Activated T-cell treated with anti-CD3 and anti-CD28 coated beads for 24 hours (primary cell): ENCODE results near the gene DGKI.
"Not testable (repeated sequence)": the region's sequence is repeated elsewhere in the genome, so short reads cannot be mapped to it uniquely, and the experiment has no call there.

Source experiments
- DNase-seq: peaks from one replicate; pipeline ENCODE4 v3.0.0-alpha.2; 2020; ENCODE audit warnings: low read depth

The DGKI gene

DNA sequence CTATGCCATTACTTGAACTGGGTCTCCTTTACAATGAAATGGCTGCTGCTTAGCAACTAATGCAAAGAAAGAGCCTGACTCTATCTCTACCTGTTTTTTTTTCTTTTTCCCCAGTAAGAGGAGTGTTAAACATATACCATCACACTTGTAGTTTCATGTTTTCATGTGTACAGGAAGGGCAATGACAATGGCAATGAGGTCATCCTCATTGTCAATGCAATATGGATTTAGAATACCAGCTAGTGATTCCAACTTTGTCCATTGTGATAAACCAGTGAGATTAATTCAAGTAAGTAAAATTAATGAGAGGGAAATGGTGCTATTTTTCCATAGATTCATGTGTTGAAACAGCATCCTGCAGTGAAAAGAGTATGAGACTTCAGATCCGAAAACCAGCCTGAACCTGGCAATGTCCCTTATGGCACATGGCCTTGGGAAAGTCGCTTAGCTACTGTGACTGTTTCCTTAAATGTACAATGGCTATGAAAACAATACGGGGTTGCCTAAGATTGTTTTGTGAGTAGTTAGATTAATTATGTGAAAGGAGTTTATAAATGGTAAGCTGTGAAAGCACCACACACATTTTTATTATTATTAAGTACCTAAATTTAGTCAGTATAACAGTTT lies 11.2 kb downstream of the DGKI start:
- no peak for DNase-seq

- DNase-seq: no peak
Measured at GRCh38 chr7:137834552-137834951, 12.2 kb downstream of the DGKI start.

DNA sequence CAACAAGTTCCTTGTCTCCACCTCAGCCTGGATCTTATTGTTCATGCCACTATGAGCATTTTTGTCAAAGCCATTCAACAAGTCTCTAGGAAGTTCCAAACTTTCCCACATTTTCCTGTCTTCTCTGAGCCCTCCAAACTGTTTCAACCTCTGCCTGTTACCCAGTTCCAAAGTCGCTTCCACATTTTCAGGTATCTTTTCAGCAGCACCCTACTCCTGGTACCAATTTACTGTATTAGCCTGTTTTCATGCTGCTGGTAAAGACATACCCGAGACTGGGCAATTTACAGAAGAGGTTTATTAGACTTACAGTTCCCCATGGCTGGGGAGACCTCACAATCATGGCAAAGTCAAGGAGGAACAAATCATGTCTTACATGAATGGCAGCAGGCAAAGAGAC lies 13.8 kb downstream of the DGKI start:
- DNase-seq: not testable (repeated sequence)

GRCh38 chr7:137832382-137832781 lies 14.4 kb downstream of the DGKI start:
- DNase-seq: no peak

DNA sequence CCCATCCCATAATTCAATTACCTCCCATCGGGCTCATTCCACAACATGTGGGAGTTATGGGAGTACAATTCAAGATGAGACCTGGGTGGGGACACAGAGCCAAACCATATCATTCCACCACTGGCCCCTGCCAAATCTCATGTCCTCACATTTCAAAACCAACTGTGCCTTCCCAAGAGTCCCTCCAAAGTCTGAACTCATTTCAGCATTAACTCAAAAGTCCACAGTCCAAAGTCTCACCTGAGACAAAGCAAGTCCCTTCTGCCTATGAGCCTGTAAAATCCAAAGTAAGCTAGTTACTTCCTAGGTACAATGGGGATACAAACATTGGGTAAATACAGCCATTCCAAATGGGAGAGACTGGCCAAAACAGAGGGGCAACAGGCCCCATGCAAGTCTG lies 15.2 kb downstream of the DGKI start:
- not testable (repeated sequence) for DNase-seq

- no peak for DNase-seq
Measured at GRCh38 chr7:137829337-137829992, 17.3 kb downstream of the DGKI start.

DNA sequence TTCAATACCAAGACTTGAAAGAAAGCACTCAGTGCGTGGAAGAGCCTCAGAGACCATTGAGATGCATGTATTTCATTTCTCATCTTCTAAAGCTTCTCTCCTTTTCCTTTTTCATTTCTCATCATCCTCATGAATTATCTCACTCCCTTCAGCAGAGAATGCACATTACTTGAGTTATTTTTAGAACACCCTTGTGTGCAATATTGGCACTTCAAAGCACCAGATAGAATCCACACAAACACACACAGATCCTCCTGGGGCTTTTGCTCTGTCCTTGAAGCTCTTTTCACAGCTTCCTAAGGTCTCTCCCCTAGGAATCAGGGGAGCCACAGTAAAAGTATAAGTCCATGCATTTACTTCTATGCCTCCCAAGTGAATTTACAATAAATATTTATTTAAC lies 18.3 kb downstream of the DGKI start:
- DNase-seq: no peak

DNA sequence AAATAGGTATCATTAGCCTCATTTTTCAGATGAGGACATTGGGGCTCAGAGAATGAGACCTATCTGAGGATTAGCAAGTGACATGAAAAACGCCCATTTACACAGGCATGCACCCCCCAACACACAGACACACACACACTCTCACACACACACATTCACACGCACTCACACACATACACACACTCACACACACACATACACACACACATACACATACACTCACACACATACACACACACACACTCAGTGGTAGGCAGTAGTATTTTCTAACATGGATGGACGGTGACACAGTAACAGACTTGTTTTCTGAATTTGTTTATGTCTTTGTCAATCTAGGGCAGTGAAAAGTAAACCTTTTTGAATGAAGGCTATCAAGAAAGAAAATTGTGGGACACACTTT lies 21.3 kb downstream of the DGKI start:
- no peak for DNase-seq

DNA sequence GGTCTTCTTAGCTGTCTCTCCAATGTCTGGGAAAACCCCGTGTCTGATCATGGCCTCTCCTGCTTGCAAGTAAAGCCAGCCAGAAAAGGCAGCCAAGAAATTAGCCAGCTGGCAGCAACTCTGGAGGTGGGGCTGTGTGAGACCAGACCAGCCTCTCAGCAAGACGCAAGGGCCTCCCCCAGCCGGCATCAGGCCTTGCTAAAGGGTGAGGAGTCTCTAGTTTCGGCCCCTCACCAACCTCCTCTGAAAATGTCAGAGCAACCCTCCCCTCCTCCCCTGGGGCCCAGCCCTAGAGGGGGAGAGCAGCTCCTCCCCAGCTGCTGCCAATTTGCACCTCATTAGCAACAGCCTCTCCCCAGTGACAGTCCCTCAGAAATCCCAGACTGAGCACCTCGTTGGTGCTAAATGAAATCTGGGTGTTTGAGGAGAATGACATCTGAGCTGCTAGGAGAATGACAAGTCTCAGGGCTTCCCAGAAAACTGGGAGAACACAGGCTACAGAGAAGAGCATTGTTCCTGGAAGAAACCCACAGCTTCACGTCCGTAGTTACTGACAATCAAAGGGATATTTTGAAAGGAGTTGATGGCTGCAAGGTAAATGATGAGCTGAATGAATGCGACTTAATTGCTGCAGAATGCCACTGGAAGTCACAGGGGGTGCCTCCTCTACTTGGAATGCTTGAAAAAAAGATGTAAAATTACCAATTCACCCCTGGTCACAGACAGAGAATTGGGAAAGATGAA lies 25.9 kb downstream of the DGKI start:
- DNase-seq: no peak

- DNase-seq: no peak
Measured at GRCh38 chr7:137820156-137820555, 26.6 kb downstream of the DGKI start.

GRCh38 chr7:137818036-137818435 lies 28.7 kb downstream of the DGKI start:
- DNase-seq: no peak

- DNase-seq: no peak
Measured at GRCh38 chr7:137816696-137817320, 30.0 kb downstream of the DGKI start.

- no peak for DNase-seq
Measured at GRCh38 chr7:137813541-137813940, 33.2 kb downstream of the DGKI start.

GRCh38 chr7:137810248-137810647 lies 36.5 kb downstream of the DGKI start:
- no peak for DNase-seq

- no peak for DNase-seq
Measured at GRCh38 chr7:137804836-137805235, 41.9 kb downstream of the DGKI start.

DNA sequence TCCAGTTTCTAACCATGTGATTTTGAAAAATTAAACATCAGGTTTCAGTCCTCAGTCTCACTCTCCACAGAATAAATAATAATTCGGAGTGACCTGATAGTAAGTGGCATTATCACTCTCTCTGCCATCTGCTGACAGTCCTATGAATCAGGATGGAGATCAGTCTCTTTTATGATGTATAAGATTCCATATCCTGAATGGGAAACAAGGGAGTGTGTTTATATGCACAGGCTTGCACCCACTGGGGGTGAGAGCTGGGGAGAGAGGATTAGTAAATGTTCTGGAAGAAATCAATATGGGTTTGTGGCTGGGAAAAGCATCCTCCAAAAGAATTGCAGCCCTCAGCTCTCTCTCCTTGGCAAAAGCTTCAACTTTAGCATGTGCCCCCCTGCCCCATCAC lies 45.3 kb downstream of the DGKI start:
- no peak for DNase-seq

- DNase-seq: no peak
Measured at GRCh38 chr7:137801003-137801402, 45.8 kb downstream of the DGKI start.

GRCh38 chr7:137798073-137798763 lies 48.6 kb downstream of the DGKI start:
- DNase-seq: no peak

GRCh38 chr7:137795211-137795610 lies 51.6 kb downstream of the DGKI start:
- DNase-seq: no peak

- no peak for DNase-seq
Measured at GRCh38 chr7:137791930-137792329, 54.8 kb downstream of the DGKI start.

DNA sequence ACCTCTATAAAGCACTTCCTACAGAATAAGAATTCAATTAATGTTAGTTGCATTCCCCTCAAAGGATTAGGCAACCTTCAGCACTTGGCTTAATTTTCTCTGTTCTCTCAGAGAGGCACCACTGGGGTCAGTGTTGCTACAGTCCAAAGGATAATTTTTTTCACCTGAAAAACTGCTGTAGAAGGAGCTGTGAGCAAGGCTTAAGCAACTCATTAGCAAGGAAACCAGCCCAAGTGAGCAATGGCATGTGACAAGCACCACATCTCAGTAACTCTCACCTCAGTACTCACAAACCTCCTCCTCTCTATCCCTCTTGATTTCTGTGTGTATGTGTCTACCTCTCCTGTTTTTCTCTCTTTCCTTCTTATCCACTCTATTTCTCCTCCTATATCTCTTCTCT lies 55.9 kb downstream of the DGKI start:
- no peak for DNase-seq

- DNase-seq: no peak
Measured at GRCh38 chr7:137789215-137789882, 57.4 kb downstream of the DGKI start.
